ENCODE data around the gene INSIG1. TPM values are rescaled to one million over a fixed set of nuclear protein-coding genes. Genes with fewer than 3 reads are reported as not detected.

Gene INSIG1
- total RNA-seq, 1 donor from 2014 or later: 55.7 TPM

- Mint-ChIP-seq H3K27me3 (ENCODE audit: low read depth, unreplicated experiment) (peaks cover 13% of the 10 kb centered on the region), H3K4me3 (ENCODE audit: unreplicated experiment) (no peak overlapping the region), H3K36me3 (ENCODE audit: low read depth, unreplicated experiment) (no peaks in the 10 kb centered on the region), H3K27ac (ENCODE audit: unreplicated experiment) (no peak overlapping the region), H3K4me1 (ENCODE audit: low read depth, unreplicated experiment) (no peaks in the 10 kb centered on the region), H3K9me3 (ENCODE audit: unreplicated experiment) (peaks cover 1% of the 10 kb centered on the region)
- no peaks in the 10 kb centered on the region for H3K27me3 ChIP-seq (ENCODE audit: insufficient read depth, low read length)
- H4K20me1 ChIP-seq (ENCODE audit: insufficient read depth, low read length): no peaks in the 10 kb centered on the region
- H3K4me1 ChIP-seq (ENCODE audit: insufficient read depth, low read length): no peaks in the 10 kb centered on the region
- FAIRE-seq (no peak), DNase-seq (ENCODE audit: low read depth) (no peak)
- no peak overlapping the region for H3K4me3 ChIP-seq (ENCODE audit: insufficient read depth, low read depth, low read length)
- no peaks in the 10 kb centered on the region for H3K9me3 ChIP-seq (ENCODE audit: insufficient read depth, low read depth, low read length)
- H3K27ac ChIP-seq (ENCODE audit: low read depth, low read length): no peak overlapping the region
- no peak overlapping the region for H3K9ac ChIP-seq (ENCODE audit: low read length)
- H3K36me3 ChIP-seq (ENCODE audit: insufficient read depth, low read length): no peaks in the 10 kb centered on the region
- no peak overlapping the region for H3K4me2 ChIP-seq (ENCODE audit: low read length)
- TF ChIP-seq, protein P1, sequence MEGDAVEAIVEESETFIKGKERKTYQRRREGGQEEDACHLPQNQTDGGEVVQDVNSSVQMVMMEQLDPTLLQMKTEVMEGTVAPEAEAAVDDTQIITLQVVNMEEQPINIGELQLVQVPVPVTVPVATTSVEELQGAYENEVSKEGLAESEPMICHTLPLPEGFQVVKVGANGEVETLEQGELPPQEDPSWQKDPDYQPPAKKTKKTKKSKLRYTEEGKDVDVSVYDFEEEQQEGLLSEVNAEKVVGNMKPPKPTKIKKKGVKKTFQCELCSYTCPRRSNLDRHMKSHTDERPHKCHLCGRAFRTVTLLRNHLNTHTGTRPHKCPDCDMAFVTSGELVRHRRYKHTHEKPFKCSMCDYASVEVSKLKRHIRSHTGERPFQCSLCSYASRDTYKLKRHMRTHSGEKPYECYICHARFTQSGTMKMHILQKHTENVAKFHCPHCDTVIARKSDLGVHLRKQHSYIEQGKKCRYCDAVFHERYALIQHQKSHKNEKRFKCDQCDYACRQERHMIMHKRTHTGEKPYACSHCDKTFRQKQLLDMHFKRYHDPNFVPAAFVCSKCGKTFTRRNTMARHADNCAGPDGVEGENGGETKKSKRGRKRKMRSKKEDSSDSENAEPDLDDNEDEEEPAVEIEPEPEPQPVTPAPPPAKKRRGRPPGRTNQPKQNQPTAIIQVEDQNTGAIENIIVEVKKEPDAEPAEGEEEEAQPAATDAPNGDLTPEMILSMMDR (IDR thresholded peaks at IDR 0.05; ENCODE audit: insufficient read depth, low read depth, low read length): no peak
- no peak overlapping the region for H2AFZ ChIP-seq (ENCODE audit: low read depth, low read length)
- H3K79me2 ChIP-seq (ENCODE audit: insufficient read depth, low read length): no peaks in the 10 kb centered on the region
Measured at GRCh38 chr7:155331396-155331795, 33.7 kb downstream of the INSIG1 start.

GRCh38 chr7:155333346-155334234 is 35.9 kb downstream of the INSIG1 start:
- FAIRE-seq: no peak
- H3K4me2 ChIP-seq (ENCODE audit: low read length): no peak overlapping the region

More at GRCh38 chr7:155333346-155334234, 35.9 kb downstream of the INSIG1 start:
- H3K27me3 Mint-ChIP-seq (ENCODE audit: low read depth, unreplicated experiment): peaks cover 11% of the 10 kb centered on the region
- H3K9me3 ChIP-seq (ENCODE audit: insufficient read depth, low read depth, low read length): no peaks in the 10 kb centered on the region
- no peak overlapping the region for H3K27ac ChIP-seq (ENCODE audit: low read depth, low read length)
- H3K79me2 ChIP-seq (ENCODE audit: insufficient read depth, low read length): no peaks in the 10 kb centered on the region
- H3K4me1 ChIP-seq (ENCODE audit: insufficient read depth, low read length): no peaks in the 10 kb centered on the region
- no peaks in the 10 kb centered on the region for H3K36me3 Mint-ChIP-seq (ENCODE audit: low read depth, unreplicated experiment)
- no peak overlapping the region for H3K4me3 Mint-ChIP-seq (ENCODE audit: unreplicated experiment)
- H2AFZ ChIP-seq (ENCODE audit: low read depth, low read length): no peak overlapping the region
- no peak overlapping the region for H3K4me3 ChIP-seq (ENCODE audit: insufficient read depth, low read depth, low read length)
- no peak overlapping the region for H3K27ac Mint-ChIP-seq (ENCODE audit: unreplicated experiment)
- no peaks in the 10 kb centered on the region for H4K20me1 ChIP-seq (ENCODE audit: insufficient read depth, low read length)
- H3K36me3 ChIP-seq (ENCODE audit: insufficient read depth, low read length): no peaks in the 10 kb centered on the region
- DNase-seq (ENCODE audit: low read depth): no peak
- no peaks in the 10 kb centered on the region for H3K27me3 ChIP-seq (ENCODE audit: insufficient read depth, low read length)
- H3K9ac ChIP-seq (ENCODE audit: low read length): no peak overlapping the region
- H3K4me1 Mint-ChIP-seq (ENCODE audit: low read depth, unreplicated experiment): no peaks in the 10 kb centered on the region
- no peak for TF ChIP-seq EZH2 (IDR thresholded peaks at IDR 0.05; ENCODE audit: insufficient read depth, low read length)
- TF ChIP-seq, protein P1 (IDR thresholded peaks at IDR 0.05; ENCODE audit: insufficient read depth, low read depth, low read length): no peak
- H3K9me3 Mint-ChIP-seq (ENCODE audit: unreplicated experiment): peaks cover 2% of the 10 kb centered on the region

Measured in astrocyte (in vitro differentiated cells and primary cell).